HG03139 (cell line): Measurements from ENCODE around the gene RSBN1.

Experiments used
- ATAC-seq: cut with Tn5 transposase; IDR thresholded peaks from one replicate; pipeline ENCODE4 v1.9.1; 2021; ENCODE audit not compliant: unreplicated experiment

RSBN1 gene

DNA sequence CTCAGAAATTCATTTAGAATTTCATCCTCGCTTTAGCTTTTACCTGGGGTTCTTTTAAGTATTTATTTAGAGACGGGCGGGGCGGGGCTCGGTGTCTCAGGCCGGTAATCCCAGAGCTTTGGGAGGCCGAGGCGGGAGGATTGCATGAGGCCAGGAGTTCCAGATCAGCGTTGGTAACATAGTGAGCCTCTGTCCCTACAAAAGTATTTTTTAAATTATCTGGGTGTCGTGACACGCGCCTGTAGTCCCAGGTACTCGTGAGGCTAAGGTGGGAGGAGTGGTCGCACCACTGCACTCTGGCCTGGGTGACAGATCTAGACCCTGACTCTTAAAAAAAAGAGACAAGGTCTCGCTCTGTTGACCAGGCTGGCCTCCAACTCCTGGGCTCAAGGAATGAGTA, 942 bp upstream of the RSBN1 start:
- ATAC-seq: no peak

DNA sequence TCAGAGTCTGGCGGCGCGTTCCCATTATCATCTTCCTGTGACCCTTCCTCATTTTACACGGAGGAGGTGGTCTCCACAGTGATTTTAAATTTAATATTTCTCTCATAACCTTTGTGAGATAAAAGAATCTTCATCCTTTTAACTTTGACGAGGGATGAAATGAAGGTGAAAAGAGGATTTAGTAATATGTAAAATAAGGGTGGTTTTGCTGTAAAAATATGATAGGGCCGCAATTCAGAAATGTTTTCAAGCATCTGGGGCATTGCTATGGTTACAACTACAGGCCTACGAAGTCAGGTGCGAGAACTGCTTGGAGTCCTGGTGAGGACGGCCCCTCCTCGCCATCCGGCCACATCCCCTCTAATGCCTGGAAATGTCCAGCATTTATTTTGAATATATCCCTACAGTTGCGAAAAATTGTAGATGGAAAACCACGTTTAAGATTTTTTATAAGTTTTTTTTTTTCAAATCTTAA, 422 bp upstream of the RSBN1 start:
- ATAC-seq: no peak

DNA sequence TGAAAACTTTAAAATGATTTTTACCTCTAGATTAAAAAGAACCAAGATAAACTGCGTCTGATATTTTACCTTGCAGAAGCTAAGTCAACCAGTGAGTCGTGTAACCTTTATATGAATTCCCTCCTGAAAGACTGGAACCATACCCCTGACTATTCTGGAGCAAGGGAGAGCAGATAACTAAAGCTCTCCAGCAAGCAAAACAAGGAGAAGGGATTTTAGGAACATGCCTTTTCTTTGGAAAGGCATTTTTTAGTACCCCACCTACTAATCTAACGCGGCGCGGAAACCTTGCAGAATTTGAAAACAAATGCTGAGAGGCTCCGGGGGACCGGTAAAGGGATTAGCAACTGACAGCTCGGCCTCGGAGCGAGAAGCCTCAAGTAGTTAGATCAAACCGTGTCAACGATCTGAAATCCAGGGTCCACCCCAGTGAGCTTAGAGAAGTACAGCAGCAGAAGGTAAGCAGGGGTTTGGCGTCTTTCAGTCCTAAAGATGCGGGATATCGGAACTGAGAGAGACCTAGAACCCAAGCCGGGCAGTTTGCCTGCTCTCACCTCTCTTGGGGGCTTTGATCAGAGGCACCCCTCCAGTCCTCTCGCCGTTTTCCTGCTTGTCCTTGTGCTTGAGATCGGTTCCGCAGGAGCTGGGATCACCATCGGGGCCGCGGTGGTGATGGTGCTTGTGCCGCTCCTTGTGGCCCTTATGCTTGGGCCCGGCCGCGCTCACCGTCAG, 954 bp downstream of the RSBN1 start:
- ATAC-seq: peak; percentile 5

DNA sequence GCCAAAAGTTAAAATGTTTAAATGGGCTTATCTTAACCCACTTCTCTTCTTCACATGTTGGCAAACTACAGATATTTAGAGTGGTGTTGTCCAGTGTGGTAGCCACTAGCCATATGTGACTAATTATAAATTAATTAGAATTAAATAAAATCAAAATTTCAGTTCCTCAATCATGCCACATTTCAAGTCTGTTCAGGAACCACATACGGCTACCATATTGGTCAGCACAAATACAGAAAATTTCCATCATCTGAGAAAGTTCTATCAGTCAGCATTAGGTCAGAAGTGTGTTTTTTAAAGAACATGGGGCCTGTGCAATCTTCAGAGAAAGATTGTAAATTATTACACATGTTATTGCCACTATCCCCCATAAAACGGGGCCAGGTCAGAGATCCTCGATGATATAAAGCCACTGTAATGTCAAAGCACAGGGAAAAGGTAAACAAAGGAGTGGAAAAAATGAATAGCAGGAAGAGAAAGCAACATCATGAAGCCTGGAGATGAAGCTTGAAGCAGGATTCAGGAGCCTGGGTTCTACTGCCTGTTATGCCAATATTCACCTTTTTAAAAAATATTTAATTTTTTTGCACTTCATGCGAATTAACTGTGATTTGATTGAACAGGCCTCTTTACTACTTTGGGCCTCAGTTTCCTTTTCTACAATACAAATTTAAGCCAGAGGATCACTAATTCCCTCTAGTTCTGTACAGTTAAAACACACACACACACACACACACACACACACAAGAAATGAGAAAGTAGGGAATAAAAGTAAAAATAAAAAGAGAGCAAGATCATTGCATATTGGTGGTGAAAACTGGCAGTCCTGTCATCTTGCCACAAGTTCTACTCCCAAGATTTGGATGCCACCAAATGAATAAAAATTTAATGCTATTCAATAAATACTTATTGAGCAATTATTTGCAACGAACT, 2.3 kb downstream of the RSBN1 start:
- ATAC-seq: no peak

DNA sequence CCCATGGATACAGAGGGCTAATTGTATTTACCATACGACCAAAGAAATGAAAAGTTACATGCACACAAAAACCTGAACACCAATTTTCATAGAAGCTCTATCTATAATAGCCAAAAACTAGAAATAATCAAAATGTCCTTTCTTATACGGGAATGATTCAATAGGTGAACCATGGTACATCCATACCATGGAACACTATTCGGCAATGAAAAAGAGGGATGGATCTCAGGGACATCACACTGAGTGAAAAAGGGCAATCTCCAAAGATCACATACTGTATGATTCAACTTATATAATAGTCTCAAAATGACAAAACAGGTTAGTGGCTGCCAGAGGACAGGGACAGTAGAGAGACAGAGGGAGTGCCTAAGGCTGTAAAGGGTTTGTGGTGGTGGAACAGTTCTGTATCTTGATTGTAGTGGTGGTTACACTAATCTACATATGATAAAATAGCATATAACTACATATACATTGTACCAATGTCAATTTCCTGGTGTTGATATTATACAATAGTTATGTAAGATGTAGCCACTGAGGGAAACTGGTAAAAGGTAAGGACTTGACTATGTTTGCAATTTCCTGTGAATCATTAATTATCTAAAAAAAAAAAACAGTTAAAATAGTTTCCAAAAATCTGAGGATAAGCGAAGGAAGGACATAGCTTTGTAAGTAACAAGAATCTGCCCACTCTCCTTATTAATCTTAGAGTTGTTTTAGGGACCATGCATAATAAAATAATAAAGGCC, 3.7 kb downstream of the RSBN1 start:
- ATAC-seq: no peak

DNA sequence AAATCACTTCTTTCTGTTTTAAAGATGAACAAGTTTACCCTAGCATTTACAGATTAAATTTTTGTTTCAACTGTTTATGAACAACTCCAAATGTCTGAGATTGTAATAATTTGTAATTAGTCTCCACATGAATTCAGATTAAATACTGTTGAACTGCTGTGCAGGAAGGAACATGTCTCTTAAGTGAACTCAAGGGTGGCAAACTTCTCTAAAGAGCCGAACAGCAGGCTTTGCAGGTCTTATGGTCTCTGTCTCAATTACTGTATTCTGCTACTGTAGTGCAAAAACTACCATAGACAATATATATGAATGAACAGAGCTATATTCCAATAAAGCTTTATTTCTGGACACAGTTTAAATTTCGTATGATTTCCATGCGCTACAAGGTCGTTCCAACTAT, 6.6 kb downstream of the RSBN1 start:
- no peak for ATAC-seq

DNA sequence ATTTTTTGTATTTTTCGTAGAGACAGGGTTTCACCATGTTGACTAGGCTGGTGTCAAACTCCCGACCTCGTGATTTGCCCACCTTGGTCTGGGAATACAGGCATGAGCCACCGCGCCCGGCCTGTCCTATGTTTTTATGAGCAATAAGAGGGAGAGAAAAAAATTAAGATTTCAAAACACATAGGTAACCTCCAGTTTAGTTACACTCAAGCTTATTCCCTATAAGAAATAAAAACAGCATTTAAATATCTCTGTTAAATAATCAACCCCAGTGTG, 7.1 kb downstream of the RSBN1 start:
- no peak for ATAC-seq

DNA sequence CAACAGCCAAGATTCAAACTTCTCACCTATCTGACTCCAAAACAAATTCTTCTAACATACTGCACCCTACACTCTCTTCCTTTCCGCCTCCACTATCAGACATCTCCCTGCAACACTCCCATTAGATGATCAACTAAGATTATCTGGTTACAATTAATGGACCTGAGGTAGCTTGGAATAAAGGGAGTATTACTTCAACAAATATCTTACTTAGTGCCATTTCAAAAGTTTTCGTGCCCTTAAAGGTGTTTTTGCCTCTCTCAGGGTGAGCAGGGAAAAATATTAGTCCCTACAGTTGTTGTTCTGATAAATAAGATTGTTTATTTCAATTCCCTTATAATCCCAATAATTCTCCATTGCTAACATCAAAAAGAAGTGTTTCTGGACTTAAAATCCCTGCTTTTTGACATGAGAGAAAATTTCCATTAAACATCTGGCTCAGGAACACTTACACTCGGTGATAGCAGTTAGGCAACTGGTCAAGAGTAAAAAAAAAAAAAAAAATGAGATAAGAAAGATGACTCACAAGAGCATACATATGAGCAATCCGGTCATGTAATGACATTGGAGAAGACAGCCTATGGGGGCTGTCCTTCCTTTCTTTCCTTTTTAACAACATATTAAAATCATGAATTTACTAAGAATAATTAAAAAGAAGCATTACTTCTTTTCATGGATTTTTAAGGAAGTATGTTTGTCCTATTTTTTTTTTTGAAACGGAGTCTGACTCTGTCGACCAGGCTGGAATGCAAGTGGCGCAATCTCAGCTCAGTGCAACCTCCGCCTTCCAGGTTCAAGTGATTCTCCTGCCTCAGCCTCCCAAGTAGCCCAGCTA, 7.6 kb downstream of the RSBN1 start:
- ATAC-seq: no peak

DNA sequence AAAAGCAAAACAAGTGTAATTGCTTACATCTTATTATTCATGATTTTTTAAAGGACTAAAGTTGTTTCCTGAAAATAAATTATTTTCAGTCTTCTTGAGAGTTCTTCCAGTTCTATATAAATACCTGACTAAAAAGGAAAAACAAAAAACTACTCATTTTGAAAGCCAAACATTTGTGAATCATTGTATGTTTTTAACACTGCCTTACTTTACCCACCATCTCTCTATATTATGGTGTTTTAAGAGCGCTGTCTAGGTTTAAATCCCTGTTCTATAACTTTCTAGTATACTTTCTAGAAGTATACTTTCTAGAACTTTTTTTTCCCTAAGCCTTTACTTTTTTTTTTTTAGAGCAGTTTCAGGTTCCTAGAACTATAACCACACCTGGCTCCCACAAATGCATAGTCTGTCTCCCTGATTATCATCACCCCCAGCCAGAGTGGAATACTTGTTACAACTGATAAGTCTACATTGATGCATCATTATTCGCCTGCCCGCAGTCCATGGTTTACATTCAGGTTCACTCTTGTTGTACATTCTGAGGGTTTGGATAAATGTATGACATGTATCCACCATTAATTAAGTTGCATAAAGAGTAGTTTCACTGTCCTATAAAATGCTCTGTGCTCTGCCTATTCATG, 9.8 kb downstream of the RSBN1 start:
- ATAC-seq: no peak

DNA sequence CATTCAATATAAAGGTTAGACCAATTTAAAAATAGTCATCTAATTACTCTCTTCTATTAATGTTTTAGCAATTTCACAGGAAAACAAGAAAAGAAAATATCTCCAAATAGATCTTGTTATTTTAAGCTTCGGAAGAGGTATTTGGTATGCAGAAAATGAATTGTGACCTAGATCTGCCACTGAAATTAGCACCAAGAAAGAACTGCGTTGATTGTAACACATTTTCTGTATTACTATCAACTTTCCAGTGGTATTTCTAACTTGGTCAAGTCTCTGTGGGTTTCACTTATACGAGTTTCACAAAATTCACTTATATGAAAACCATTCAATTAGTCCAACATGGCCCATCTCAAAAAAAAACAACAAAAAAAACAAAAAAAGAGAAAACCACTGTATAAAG, 11.8 kb downstream of the RSBN1 start:
- ATAC-seq: no peak

DNA sequence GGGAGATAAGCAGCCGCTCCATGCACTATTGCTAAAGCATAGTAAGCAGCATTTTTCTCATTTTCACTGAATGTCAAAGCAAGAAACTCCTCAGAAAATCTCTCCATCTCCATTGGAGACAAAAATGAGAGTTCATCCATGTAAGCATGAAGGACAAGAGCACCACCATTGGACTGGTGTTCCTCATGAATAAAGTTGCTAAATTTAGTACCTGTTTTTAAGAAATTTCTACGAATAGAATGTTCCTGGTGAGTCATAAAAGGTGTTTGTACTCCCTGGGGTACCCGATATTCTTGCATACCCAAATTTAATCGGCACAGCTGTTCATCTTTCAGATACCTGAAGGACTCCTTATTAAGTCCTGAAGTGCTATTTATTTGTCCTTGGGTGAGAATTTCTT, 14.8 kb downstream of the RSBN1 start:
- no peak for ATAC-seq

DNA sequence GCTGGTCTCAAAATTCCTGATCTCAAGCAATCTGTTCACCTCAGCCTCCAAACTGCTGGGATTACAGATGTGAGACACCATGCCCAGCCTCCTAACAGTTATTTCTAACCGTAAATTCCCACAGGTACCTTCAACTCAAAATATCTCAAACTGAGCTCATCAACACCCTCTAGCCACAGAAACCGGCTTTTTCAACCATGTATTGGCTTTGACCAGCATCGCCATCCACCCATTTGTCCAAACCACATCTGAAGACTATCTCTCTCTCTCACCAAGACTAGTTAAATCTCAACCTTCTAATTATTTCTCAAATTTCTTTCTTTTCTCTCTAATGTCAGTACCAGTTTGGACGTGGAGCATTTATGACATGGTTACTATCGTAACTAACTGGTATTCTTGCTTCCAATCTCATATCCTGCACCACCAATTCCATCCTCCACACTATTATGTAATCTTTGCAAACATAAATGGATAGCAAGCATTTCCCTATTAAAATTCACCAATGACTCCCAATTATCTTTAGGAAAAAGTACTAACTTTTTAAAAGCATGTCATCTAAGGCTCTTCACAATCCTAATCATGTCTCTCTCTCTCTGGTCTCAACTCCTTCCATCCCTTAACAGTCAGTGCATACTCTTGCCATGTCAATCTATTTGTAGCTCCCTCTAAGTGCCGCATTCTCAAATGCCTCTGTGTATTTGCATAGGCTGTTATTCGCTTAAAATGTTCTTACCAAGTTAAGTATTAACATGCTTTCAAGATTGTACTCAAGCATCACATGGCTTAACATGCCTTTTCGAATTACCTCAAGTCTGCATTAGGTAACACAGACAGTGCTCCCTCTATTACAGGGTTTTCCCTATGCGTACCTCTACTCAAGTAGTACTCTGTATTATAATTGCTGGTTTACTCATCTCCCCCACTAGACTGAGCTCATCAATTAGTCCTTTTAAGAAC, 18.1 kb downstream of the RSBN1 start:
- no peak for ATAC-seq

DNA sequence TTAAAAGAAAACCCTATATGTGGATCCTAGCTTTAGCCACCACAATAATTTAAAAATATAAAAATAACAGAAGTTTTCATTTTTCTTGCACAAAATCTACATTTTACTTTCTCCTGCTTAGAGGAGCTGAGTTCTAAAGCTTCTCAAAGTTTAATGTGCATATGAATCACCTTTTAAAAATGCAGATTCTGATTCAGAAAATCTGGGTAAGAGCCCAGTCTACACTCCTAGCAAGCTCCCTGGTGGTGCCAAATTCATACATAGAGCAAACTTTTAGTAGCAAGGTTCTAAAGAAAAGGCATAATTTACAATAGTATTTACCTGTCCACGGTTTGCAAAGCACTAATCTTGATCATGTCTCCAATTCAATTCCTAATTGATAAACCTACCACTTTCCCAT, 19.3 kb downstream of the RSBN1 start:
- ATAC-seq: no peak

DNA sequence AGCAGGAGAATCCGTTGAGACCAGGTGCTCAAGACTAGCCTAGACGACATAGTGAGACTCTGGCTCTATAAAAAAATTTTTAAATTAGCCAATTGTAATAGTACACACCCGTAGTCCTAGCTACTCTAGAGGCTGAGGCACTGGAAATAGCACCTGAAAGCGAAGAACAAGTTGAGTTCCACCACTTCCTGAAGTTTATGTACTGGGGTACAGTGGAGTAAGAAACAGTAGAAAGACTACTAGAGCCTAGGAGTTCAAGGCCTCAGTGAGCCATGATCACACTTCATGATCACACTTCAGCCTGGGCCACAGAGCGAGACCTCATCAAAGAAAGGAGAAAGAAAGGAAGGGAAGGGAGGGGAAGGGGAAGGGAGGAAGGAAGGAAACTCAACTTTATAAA, 19.8 kb downstream of the RSBN1 start:
- no peak for ATAC-seq

DNA sequence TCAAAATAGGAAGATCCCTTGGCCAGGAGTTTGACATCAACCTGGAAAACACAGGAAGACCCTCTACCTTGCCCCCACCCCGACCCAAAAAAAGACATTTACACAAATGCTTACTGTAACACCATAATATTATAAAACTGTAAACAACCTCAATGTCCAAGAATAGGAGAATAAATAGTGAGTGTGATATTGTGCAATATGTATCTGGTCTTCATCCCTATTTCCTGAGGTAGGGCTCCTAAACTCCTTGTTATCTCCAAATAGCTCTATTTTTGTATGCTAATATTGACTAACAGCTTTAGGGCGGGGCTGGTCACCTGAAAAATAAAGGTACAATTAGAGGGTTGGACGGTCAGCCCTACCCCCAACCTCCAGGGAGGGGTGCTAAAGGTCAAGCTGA, 23.5 kb downstream of the RSBN1 start:
- no peak for ATAC-seq

DNA sequence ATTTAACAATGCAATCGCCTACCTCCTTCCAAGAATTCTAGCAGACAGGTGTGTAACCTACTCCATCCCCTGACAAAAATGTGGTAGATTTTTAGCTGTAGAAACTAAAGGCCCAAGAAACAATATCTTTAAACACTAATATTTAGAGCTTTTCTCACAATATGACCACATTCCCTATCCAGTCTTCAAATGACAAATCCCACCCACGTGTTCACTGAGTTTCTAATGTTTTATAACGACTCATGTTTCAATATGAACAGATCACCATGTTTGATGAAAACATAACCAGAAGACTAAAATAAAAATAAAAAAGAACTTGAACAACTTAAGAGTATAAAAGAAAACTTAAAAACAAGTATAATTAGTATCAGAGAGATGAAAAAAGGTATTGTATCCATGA, 24.6 kb downstream of the RSBN1 start:
- no peak for ATAC-seq

DNA sequence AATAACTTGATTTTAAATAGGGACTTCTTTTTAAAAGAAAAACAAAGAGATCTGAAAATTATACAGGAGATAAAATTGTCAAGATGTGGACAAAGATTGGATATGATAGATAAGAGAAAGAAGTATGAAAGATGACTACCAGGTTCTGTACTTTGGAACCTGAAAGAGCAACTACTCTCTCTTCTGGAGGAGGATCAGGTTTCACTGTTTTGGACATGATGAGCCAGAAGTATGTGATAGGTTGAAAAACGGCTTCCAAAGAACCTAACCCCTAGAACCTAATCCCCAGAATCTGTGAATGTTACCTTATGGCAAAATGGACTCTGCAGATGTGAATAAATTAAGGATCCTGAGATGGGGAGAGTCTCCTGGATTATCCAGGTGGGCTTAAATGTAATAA, 26.2 kb downstream of the RSBN1 start:
- no peak for ATAC-seq

DNA sequence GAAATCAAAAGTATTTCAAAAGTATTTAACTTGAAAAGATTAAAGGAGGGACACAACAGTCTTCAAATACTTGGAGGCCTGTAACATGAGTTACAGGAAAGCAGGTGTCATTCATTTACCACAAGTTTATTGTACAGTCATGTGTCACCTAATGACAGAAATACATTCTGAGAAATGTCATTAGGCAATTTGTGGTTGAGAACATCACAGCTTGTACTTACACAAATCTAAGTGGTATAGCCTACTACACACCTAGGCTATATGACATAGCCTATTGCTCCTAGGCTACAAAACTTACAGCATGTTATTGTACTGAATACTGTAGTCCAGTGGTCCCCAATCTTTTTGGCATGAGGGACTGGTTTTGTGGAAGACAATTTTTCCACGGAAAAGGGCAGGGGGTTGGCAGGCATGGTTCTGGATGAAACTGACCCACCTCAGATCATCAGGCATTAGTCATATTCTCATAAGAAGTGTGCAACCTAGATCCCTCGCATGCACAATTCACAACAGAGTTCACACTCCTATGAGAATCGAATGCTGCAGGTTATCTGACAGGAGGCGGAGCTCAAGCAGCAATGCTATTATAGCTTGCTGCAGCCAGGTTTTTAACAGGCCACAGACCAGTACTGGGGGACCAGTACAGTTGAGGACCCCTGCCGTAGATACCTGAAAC, 28.0 kb downstream of the RSBN1 start:
- ATAC-seq: peak; percentile 69
